Transverse colon (tissue), 4 donors: ENCODE data around the gene LRRC4C. TPM values are rescaled to one million over a fixed set of nuclear protein-coding genes. Genes with fewer than 3 reads are reported as not detected.

Source experiments
- DNase-seq: peaks from one replicate; pipeline ENCODE4 v3.0.0-alpha.2; 2019
- H3K27ac ChIP-seq, 4 donors: fragments of 200-600 bp; sonication (generic); 2 replicates each; pipeline ENCODE4 v1.5.1; 2016 to 2018; ENCODE audit warnings: inconsistent platforms in 4 of 4
- H3K27me3 ChIP-seq: fragments of 200-600 bp; sonication (generic); 2 replicates; pipeline ENCODE4 v1.5.1; 2017; ENCODE audit warnings: inconsistent platforms
- H3K36me3 ChIP-seq, 4 donors: fragments of 200-600 bp; sonication (generic); 2 replicates each; pipeline ENCODE4 v1.5.1; 2017 to 2019; ENCODE audit warnings: inconsistent platforms in 4 of 4
- H3K4me1 ChIP-seq, 4 donors: fragments of 200-600 bp; sonication (generic); 2 replicates each; pipeline ENCODE4 v1.5.1; 2017 to 2020; ENCODE audit warnings: inconsistent platforms in 4 of 4
- H3K4me3 ChIP-seq, 4 donors: fragments of 200-600 bp; sonication (generic); 1 replicate in 1 of 4; 2 replicates in 3 of 4; pipeline versions ENCODE4 v1.5.1 to v1.6.1; 2017 to 2019; ENCODE audit warnings: inconsistent platforms in 4 of 4
- H3K9me3 ChIP-seq, 2 donors: fragments of 200-600 bp; sonication (generic); 2 replicates each; pipeline ENCODE4 v1.5.1; 2017 to 2019; ENCODE audit warnings: inconsistent platforms in 2 of 2
- EP300 ChIP-seq: sonication (generic); formaldehyde crosslinking; IDR thresholded peaks from one replicate; pipeline ENCODE4 v1.6.1; 2017; ENCODE audit warnings: antibody characterized with exemption, low read depth
- POLR2A ChIP-seq: fragments of 450-650 bp; IDR thresholded peaks from one replicate; pipeline ENCODE4 v1.6.1; 2016; ENCODE audit warnings: antibody characterized with exemption, mild to moderate bottlenecking, moderate library complexity
- POLR2AphosphoS5 ChIP-seq, 3 donors: sonication (generic); formaldehyde crosslinking; IDR thresholded peaks; one replicate each; pipeline ENCODE4 v1.6.1; 2016; ENCODE audit warnings: antibody characterized with exemption in 3 of 3
- whole genome bisulfite sequencing, 2 donors: methylation state at CpG; one replicate each; pipeline ENCODE4 v1.1.5; 2018; ENCODE audit warnings: low coverage in 1 of 2; 5-methylcytosine and 5-hydroxymethylcytosine counted together
- in situ Hi-C, 4 donors: fragments of 200-750 bp; cut with MboI; loops; one replicate each; pipeline versions ENCODE4 v1.15.0 to v1.15.1; 2017; ENCODE audit warnings: low sequenced_read_pairs in 3 of 4, low pct_ligation_motif_present in 1 of 4, low pct_unique_long_range_greater_than_20kb in 1 of 4
- intact Hi-C: fragments of 100-400 bp; cut with DNase I; formaldehyde crosslinking; loops from one replicate; pipeline ENCODE4 v1.15.1; 2023; ENCODE audit warnings: low total_unique reads
- total RNA-seq, 4 donors: library from RNA; depleted of rRNA; stranded (reverse); fragments of >200 nt; gene quantifications; one replicate each; pipeline ENCODE4 v1.1.0, GENCODE V29; 2016
- TF ChIP-seq, protein P1 (sequence below), 5 experiments: fragments of 200-600 bp in 3 of 5; fragments of 450-650 bp in 2 of 5; sonication (generic) in 3 of 5; IDR thresholded peaks; 1 replicate in 2 of 5; 2 replicates in 3 of 5; pipeline ENCODE4 v1.5.1; 2016 to 2017; ENCODE audit warnings: antibody characterized with exemption in 5 of 5, inconsistent platforms in 3 of 5, mild to moderate bottlenecking in 2 of 5, moderate library complexity in 1 of 5

Gene LRRC4C
- total RNA-seq, 4 donors from 2014 or later = 0.55 to 1.9 (median 0.64) TPM; not detected in 1

- Histone ChIP-seq H3K36me3 (no peaks in the 10 kb centered on the region), H3K4me3 (no peak overlapping the region), H3K4me1 (no peaks in the 10 kb centered on the region), H3K9me3 (no peaks in the 10 kb centered on the region), H3K27me3 (no peaks in the 10 kb centered on the region), H3K27ac (no peak overlapping the region)
- TF ChIP-seq POLR2AphosphoS5 (IDR thresholded peaks at IDR 0.05) (no peak), POLR2A (no peak), EP300 (no peak)
- intact Hi-C loops (no loop called here), in situ Hi-C loops (no loop called here)
- 77 to 84% methylated on average over 1 to 3 of the region's 3 CpGs for WGBS, 2 donors
- DNase-seq = peak; percentile 7
These were observed 170.0 kb downstream of the LRRC4C start for GRCh38 chr11:41289408-41289807.

GRCh38 chr11:41286751-41287150 is 172.7 kb downstream of the LRRC4C start:
- no peak for DNase-seq
- TF ChIP-seq, protein P1, sequence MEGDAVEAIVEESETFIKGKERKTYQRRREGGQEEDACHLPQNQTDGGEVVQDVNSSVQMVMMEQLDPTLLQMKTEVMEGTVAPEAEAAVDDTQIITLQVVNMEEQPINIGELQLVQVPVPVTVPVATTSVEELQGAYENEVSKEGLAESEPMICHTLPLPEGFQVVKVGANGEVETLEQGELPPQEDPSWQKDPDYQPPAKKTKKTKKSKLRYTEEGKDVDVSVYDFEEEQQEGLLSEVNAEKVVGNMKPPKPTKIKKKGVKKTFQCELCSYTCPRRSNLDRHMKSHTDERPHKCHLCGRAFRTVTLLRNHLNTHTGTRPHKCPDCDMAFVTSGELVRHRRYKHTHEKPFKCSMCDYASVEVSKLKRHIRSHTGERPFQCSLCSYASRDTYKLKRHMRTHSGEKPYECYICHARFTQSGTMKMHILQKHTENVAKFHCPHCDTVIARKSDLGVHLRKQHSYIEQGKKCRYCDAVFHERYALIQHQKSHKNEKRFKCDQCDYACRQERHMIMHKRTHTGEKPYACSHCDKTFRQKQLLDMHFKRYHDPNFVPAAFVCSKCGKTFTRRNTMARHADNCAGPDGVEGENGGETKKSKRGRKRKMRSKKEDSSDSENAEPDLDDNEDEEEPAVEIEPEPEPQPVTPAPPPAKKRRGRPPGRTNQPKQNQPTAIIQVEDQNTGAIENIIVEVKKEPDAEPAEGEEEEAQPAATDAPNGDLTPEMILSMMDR (IDR thresholded peaks at IDR 0.05) = no peak
- TF ChIP-seq POLR2AphosphoS5 (IDR thresholded peaks at IDR 0.05) (no peak), EP300 (no peak), POLR2A (no peak)
- Histone ChIP-seq H3K36me3 (no peaks in the 10 kb centered on the region), H3K4me1 (no peaks in the 10 kb centered on the region), H3K9me3 (no peaks in the 10 kb centered on the region), H3K4me3 (no peak overlapping the region), H3K27ac (no peak overlapping the region), H3K27me3 (no peaks in the 10 kb centered on the region)
- intact Hi-C loops = no loop called here
- in situ Hi-C loops = no loop called here

- no peak for DNase-seq
- no peaks in the 10 kb centered on the region for H3K9me3 ChIP-seq
- no peak overlapping the region for H3K27ac ChIP-seq
- WGBS, 2 donors = 75 to 80% methylated on average over 3 of the region's 3 CpGs
- intact Hi-C loops (no loop called here), in situ Hi-C loops (no loop called here)
- no peak overlapping the region for H3K4me3 ChIP-seq
- H3K27me3 ChIP-seq = no peaks in the 10 kb centered on the region
- TF ChIP-seq POLR2A (no peak), POLR2AphosphoS5 (IDR thresholded peaks at IDR 0.05) (no peak)
- H3K4me1 ChIP-seq = no peaks in the 10 kb centered on the region
- H3K36me3 ChIP-seq = no peaks in the 10 kb centered on the region
These were observed 175.1 kb downstream of the LRRC4C start for GRCh38 chr11:41284354-41284753.

- no peaks in the 10 kb centered on the region for H3K27me3 ChIP-seq
- no peak overlapping the region for H3K4me3 ChIP-seq
- TF ChIP-seq, protein P1 (IDR thresholded peaks at IDR 0.05) = no peak
- TF ChIP-seq POLR2AphosphoS5 (IDR thresholded peaks at IDR 0.05) = no peak
- H3K4me1 ChIP-seq = no peaks in the 10 kb centered on the region
- in situ Hi-C loops (no loop called here), intact Hi-C loops (no loop called here)
- no peaks in the 10 kb centered on the region for H3K9me3 ChIP-seq
- DNase-seq = no peak
- no peaks in the 10 kb centered on the region for H3K36me3 ChIP-seq
- 69 to 72% methylated on average over 5 to 6 of the region's 6 CpGs for WGBS, 2 donors
- H3K27ac ChIP-seq = no peak overlapping the region
These were observed 176.1 kb downstream of the LRRC4C start for GRCh38 chr11:41283191-41283930.

DNA sequence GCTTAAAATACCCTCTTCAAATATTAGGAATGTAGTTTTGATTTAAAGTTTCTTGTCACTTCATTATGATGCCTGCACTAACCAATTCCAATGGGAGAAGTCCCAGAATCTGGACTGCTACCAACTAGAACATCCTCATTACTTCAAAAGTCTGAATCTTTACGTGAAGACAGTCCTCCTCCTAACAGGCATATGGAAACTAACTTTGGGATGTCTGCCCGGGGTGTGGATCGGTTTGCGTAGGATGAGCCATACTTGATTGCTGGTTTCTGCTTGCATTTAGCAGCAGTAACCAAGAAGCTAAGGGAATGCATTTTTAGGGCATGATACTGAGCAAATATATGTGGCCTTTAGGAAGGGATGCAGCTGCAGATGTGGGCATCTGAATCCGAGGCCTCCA is 177.1 kb downstream of the LRRC4C start:
- no peaks in the 10 kb centered on the region for H3K27me3 ChIP-seq
- no peak for DNase-seq
- in situ Hi-C loops = no loop called here
- no peaks in the 10 kb centered on the region for H3K36me3 ChIP-seq
- no peak for TF ChIP-seq POLR2A
- TF ChIP-seq, protein P1 (IDR thresholded peaks at IDR 0.05) = no peak
- no peak for TF ChIP-seq POLR2AphosphoS5 (IDR thresholded peaks at IDR 0.05)
- TF ChIP-seq EP300 = no peak
- H3K4me1 ChIP-seq = no peaks in the 10 kb centered on the region
- H3K27ac ChIP-seq = no peak overlapping the region
- 40 to 84% methylated on average over 1 to 5 of the region's 5 CpGs for WGBS, 2 donors
- intact Hi-C loops = no loop called here
- no peak overlapping the region for H3K4me3 ChIP-seq
- H3K9me3 ChIP-seq = no peaks in the 10 kb centered on the region
